AG08396 (cell line): ENCODE data around the gene ESF1.
"Not testable (repeated sequence)": the region's sequence is repeated elsewhere in the genome, so short reads cannot be mapped to it uniquely, and the experiment has no call there.

Source experiments
- DNase-seq: peaks from one replicate; pipeline ENCODE4 v3.0.0; 2012; ENCODE audit warnings: low spot score, mixed read lengths

Gene ESF1

GRCh38 chr20:13790708-13791107 is 6.0 kb upstream of the ESF1 start:
- no peak for DNase-seq

- DNase-seq: peak; percentile 61
These were observed 3.6 kb upstream of the ESF1 start for GRCh38 chr20:13788167-13788834.

DNA sequence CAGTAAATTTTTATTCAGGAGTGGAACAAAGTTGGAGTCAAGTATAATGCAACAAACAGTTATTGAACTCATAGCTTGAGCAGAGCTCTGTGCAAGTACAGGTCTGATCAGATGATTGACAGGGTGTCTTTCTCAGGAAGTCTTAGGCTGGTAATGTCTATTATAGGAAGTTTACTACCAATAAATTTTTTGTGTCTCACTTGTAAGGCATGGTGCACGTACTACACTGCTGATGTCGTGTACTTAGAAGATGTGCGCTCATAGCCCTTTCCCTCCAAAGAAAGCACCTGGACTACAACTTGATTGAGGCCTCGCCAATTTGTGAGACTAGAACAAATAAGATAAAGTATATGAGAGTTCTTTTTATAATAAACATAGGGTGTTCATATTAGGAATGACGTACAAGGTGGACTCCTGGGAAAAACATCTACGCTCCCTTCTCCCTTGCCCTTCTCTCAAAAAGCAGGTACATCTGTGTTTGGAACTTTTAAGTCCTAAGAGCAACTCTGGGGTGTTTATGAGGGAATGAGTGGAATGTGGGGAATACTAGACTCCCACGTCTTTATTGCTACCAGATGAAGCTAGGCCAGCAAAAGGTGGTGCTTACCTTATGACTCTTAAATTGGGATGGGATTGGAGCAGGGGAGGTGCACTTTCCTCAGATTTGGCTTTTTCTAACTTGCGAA is 1.6 kb upstream of the ESF1 start:
- DNase-seq: no peak

GRCh38 chr20:13784271-13784892 is 337 bp downstream of the ESF1 start:
- no peak for DNase-seq

DNA sequence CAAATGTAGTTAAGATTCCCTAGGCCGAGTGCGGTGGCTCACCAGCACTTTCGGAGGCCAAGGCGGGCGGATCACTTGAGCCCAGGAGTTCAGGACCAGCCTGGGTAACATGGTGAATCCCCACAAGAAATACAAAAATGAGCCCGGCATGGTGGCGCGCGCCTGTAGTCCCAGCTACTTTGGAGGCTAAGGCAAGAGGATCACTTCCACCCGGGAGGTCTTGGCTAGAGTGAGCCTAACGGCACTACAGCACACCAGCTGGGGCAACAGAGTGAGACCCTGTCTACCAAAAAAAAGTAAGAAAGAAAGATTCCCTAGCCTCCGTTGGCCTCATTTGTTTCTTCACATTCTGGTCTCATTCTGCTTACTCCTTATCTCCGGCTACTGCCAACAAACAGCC is 1.2 kb downstream of the ESF1 start:
- no peak for DNase-seq

- DNase-seq: no peak
These were observed 5.9 kb downstream of the ESF1 start for GRCh38 chr20:13778827-13779226.

DNA sequence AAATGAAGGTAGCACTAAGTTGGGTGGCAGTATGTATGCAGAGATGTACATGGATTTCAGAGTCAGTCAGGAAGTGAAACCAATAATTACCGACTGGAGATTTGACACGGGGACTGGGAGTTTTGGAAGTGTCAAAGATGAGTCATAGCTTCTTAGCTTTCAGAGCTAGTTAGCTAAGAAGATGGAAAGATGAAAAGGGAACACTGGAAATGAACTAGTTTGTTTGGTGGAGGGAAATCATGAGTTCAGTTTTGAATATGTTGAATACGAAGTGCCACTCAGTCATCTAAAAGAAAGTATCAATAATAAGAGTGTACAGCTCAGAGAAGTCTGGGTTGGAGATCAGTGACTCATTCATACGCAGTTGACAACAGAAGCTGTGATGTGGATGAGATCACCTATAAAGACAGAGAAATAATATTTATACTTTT is 7.5 kb downstream of the ESF1 start:
- DNase-seq: no peak

DNA sequence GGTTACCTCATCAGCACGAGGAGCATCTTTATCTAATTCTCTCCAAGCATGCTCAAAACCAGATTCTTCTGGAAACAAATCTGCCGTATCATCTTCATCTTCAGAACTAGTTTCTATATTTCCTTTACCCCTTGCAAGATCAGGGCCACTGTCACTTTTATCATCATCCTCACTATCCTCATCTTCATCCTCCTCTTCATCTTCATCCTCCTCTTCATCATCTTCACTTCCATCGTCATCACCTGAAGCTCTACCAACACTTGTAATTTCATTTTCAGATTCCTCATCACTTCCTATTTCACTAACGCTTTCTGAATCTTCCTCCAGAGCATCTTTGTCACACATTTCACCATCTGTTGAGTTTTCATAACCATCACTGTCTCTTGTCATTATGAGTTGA is 8.9 kb downstream of the ESF1 start:
- no peak for DNase-seq

GRCh38 chr20:13772529-13772928 is 12.2 kb downstream of the ESF1 start:
- peak; percentile 8 for DNase-seq

GRCh38 chr20:13771853-13772453 is 12.8 kb downstream of the ESF1 start:
- peak; percentile 15 for DNase-seq

DNA sequence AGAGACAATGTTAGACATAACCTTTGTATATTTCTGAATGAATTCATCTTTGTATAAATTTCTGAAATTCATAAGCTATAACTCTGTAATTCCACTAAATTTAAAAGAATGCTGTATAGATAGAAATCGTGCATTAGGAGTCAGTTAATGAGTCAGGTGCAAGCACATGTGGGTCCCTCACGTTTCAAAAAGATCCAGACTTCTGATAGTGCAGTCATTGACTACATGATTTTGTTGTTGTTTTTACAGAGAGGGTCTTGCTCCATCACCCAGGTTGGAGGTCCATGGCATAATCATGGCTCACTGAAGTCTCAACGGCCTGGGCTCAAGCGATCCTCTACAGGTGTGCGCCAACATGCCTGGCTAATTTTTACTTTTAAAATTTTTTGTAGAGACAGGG is 14.6 kb downstream of the ESF1 start:
- no peak for DNase-seq

- no peak for DNase-seq
These were observed 18.8 kb downstream of the ESF1 start for GRCh38 chr20:13765868-13766416.

DNA sequence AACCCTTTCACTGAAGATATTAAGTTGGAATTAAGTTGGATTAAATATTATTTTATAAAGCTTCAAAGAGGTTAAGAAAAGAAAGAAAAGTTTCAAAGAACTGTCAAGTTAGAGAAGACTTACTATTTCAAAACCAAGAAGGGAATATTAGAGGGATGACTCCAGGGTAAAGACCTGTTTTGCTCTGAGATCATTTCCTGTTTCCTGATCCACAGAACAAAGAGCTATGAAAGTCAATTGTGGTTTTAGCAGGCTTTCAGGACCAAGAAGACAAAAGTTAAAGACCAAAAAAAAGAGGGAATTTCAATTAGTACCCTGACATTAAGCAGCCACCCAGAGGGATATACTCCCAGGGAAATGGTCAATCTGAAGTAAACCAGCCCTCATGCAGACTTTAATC is 19.4 kb downstream of the ESF1 start:
- no peak for DNase-seq

GRCh38 chr20:13760451-13760946 is 24.2 kb downstream of the ESF1 start:
- DNase-seq: not testable (repeated sequence)

GRCh38 chr20:13758884-13759283 is 25.8 kb downstream of the ESF1 start:
- no peak for DNase-seq

- DNase-seq: no peak
These were observed 28.2 kb downstream of the ESF1 start for GRCh38 chr20:13756551-13756950.

DNA sequence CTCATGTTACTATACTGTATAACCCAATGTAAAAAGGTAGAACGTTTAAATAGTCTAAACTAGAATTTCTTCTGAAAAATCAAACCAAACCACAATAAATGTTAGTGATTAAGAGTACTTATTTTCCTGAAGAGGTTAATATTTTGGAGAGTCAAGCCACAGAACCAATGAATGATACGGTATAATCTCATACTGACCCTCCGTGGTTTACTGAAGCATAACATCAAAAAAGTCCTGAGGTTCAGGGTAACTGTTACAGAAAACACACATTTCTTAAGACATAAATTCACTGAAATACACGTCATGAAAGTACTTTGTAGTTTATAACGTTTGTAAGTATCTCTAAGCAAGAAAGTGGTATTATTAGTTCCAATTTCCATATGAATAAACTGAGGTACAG is 28.9 kb downstream of the ESF1 start:
- no peak for DNase-seq

DNA sequence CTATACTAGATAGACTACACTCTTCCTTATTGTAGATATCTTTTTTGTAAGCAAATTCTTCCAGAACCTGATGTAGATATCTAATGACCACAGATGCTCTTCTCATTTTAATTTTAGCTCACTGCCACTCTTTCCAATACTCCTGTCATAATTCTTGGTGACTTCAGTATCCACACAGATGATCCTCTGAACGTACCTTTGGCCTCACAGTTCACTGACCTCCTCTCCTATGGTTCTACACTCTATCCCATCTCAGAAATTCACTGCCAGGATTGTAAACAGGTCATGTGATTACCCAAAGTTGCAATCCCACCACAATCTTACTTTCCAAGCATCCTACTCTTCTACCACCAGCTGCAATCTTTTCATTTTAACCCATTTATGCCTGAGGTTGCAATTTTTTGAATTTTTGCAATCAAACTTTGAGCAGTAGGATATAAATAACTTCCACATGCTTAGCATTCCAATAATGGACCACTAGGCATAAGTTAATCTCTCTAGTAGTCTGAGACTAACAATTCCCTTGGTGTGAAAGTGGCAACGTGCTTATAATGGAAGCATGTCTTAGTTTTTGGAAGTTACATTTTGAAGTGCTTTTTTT is 31.2 kb downstream of the ESF1 start:
- no peak for DNase-seq

DNA sequence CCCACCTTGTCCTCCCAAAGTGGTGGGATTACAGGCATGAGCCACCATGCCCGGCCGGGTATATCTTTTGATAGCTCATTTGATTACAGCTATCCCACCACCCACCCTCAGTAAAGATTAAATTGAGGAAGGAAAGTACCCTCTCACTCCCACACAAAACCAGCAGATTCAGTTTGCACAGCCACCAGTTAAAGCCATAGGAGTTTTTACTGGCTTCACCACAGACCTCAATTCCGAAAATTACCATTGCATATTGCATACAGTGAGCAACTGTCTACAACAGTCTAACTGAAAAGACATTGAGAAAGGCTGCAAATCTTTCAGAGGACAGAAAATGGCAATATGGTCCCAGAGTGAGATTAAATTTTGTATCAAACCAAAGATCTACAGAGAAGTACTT is 34.9 kb downstream of the ESF1 start:
- no peak for DNase-seq

- DNase-seq: no peak
These were observed 38.9 kb downstream of the ESF1 start for GRCh38 chr20:13745784-13746183.

GRCh38 chr20:13744352-13744751 is 40.4 kb downstream of the ESF1 start:
- DNase-seq: no peak

GRCh38 chr20:13741879-13742278 is 42.8 kb downstream of the ESF1 start:
- no peak for DNase-seq
